Smooth muscle cell (in vitro differentiated cells): Measurements from ENCODE around the gene UVRAG. TPM values are rescaled to one million over a fixed set of nuclear protein-coding genes. Genes with fewer than 3 reads are reported as not detected.

Experiments used
- DNase-seq: peaks from one replicate; lab custom pipeline; 2025; ENCODE audit not compliant: unreplicated experiment; lab: John Stamatoyannopoulos, UW
- H2AFZ ChIP-seq: fragments of 200-600 bp; sonication (generic); 2 replicates; pipeline ENCODE4 v1.6.0; 2016; ENCODE audit warnings: antibody characterized with exemption, low read depth, mild to moderate bottlenecking
- H3F3A ChIP-seq: fragments of 200-600 bp; sonication (generic); 2 replicates; pipeline ENCODE4 v1.6.0; 2017; ENCODE audit warnings: antibody characterized with exemption, low read depth
- H3K27ac ChIP-seq: fragments of 200-600 bp; sonication (generic); 2 replicates; pipeline ENCODE4 v1.5.1; 2016; ENCODE audit warnings: low read depth, mild to moderate bottlenecking
- H3K27me3 ChIP-seq: fragments of 200-600 bp; sonication (generic); 2 replicates; pipeline ENCODE4 v1.6.1; 2016; ENCODE audit warnings: low read depth, mild to moderate bottlenecking
- H3K36me3 ChIP-seq: fragments of 200-600 bp; sonication (generic); 2 replicates; pipeline ENCODE4 v1.5.1; 2016; ENCODE audit warnings: low read depth
- H3K4me1 ChIP-seq: fragments of 200-600 bp; sonication (generic); 2 replicates; pipeline ENCODE4 v1.5.1; 2016; ENCODE audit warnings: low read depth
- H3K4me2 ChIP-seq: fragments of 200-600 bp; sonication (generic); 2 replicates; pipeline ENCODE4 v1.6.0; 2016; ENCODE audit warnings: mild to moderate bottlenecking
- H3K4me3 ChIP-seq: fragments of 200-600 bp; sonication (generic); 2 replicates; pipeline ENCODE4 v1.5.1; 2016; ENCODE audit warnings: mild to moderate bottlenecking
- H3K79me2 ChIP-seq: fragments of 200-600 bp; sonication (generic); 2 replicates; pipeline ENCODE4 v1.6.0; 2016; ENCODE audit warnings: low read depth, mild to moderate bottlenecking
- H3K9ac ChIP-seq: fragments of 200-600 bp; sonication (generic); 2 replicates; pipeline ENCODE4 v1.6.0; 2016; ENCODE audit warnings: low read depth
- H3K9me3 ChIP-seq: fragments of 200-600 bp; sonication (generic); replicated peaks from 2 replicates; pipeline ENCODE4 v1.5.1; 2016; ENCODE audit warnings: low read depth
- H4K20me1 ChIP-seq: fragments of 200-600 bp; sonication (generic); 2 replicates; pipeline ENCODE4 v1.6.0; 2016; ENCODE audit warnings: low read depth
- CTCF ChIP-seq: fragments of 200-600 bp; sonication (generic); IDR thresholded peaks from 2 replicates; pipeline ENCODE4 v1.5.1; 2017; ENCODE audit warnings: borderline replicate concordance, mild to moderate bottlenecking, antibody characterized with exemption; ENCODE audit not compliant: insufficient read depth, poor library complexity, severe bottlenecking
- WGBS: methylation state at CpG from one replicate; pipeline ENCODE4 v1.1.7; 2016; ENCODE audit warnings: low lambda C conversion rate; 5-methylcytosine and 5-hydroxymethylcytosine counted together
- polyA plus RNA-seq: library from polyadenylated mRNA; unstranded; fragments of >200 nt; fragmentation: Nextera tagmentation; extraction: Ambion mirVana; gene quantifications from 2 replicates; pipeline ENCODE4 v1.2.1, GENCODE V29; 2016
- total RNA-seq: library from RNA; depleted of rRNA; stranded (reverse); fragments of >200 nt; gene quantifications from 2 replicates; pipeline ENCODE4 v1.2.3, GENCODE V29; 2014

The UVRAG gene
- total and polyA plus RNA-seq, 2 experiments from 2014 or later: 12.9 to 20.2 TPM

DNA sequence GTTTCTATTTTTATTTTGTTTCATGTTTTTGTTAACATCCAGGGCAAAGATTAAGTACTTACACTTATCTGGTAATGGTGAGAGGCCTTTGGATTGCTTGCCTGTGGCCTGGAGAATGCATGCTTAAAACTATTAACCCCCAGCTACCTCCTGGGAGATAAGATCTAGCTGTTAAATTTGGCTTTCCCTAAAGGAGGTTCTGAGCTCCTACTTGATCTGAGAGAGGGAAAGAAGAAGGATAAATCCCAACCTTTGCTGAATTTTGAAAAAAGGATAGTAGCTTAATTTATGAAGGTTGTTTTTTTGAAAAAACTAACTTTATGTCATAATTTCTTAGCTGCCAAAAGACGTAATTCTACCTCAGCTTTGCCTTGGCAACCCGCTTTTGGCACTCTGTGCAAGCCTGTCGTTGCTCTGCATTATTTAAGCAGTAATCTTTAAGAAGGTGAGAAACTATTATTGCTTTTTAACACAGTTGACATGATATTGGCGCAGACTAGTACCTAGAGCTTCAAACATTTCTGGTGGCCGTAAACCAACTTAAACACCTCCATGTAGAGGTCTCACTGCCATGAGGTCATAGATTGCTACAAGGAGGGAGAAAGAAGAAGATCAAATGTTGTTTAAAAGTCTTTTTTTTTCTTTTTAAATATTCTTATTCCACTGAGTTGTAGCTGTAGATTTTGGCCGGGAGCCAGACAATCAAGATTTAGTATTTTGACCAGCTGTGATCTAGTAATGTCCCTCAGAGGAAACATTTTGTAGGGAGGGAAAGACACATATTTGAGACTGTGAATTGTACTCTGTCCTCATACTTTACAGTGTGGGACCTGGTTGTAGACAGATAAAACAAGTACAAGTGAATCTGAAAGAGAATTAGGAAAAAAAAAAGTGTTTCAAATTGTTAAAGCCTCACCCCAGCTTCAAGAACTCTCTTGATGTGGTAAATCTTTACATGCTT lies 316.9 kb downstream of the UVRAG start:
- DNase-seq: no peak
- Histone ChIP-seq H3K27me3 (no peaks in the 10 kb centered on the region), H3K9me3 (no peaks in the 10 kb centered on the region), H4K20me1 (peaks cover 17% of the 10 kb centered on the region), H3K4me2 (peak overlapping the region; percentile 39), H3K36me3 (no peaks in the 10 kb centered on the region), H3K4me3 (no peak overlapping the region), H3F3A (no peaks in the 10 kb centered on the region), H3K27ac (no peak overlapping the region), H3K9ac (no peak overlapping the region), H3K4me1 (peaks cover 4% of the 10 kb centered on the region), H2AFZ (no peak overlapping the region), H3K79me2 (no peaks in the 10 kb centered on the region)
- 84% methylated on average over 6 of the region's 6 CpGs for WGBS
- no peak for TF ChIP-seq CTCF

DNA sequence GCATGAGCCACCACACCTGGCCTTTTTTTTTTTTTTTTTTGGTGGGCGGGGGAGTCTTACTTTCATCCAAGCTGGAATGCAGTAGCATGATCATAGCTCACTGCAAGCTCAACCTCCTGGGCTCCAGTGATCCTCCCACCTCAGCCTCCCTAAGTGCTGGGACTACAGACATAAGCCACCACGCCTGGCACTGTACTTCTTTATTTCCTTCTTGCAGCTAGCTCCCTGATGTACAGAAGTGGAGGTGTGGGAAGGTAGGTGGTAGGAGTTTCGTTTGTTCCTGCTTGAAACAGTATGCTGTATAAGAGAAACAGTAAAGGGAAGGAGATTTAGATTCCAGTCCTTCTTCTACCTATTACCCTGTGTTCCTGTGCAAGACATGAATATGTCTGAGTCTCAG lies 319.2 kb downstream of the UVRAG start:
- no peak overlapping the region for H3K4me3 ChIP-seq
- H3K27ac ChIP-seq: no peak overlapping the region
- no peak overlapping the region for H3K4me2 ChIP-seq
- H3K9me3 ChIP-seq: no peaks in the 10 kb centered on the region
- peaks cover 4% of the 10 kb centered on the region for H3K4me1 ChIP-seq
- no peak for TF ChIP-seq CTCF
- no peaks in the 10 kb centered on the region for H3K79me2 ChIP-seq
- WGBS: 95% methylated on average over 3 of the region's 3 CpGs
- H2AFZ ChIP-seq: no peak overlapping the region
- H3K27me3 ChIP-seq: no peaks in the 10 kb centered on the region
- DNase-seq: no peak
- no peak overlapping the region for H3K9ac ChIP-seq
- peaks cover 17% of the 10 kb centered on the region for H4K20me1 ChIP-seq
- no peaks in the 10 kb centered on the region for H3F3A ChIP-seq
- H3K36me3 ChIP-seq: no peaks in the 10 kb centered on the region

DNA sequence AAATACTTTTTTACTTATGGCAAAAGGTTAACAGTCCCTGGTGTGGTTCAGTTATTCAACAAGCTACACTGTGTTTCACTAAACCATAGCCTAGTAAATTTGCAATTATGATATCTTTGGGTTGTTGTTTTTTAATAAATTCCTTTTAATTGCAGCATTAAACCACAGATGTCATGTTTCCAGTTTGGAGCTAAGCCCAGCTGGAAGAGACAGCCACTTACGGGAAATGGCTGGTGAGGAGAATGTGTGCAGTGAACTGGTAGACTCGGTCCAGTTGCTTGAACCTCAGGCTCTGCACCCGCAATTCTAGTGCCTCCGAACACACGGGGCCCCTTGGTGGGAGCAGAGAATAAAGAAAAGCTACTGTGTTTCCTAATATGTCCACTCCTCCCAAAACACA lies 320.5 kb downstream of the UVRAG start:
- Histone ChIP-seq H3F3A (no peaks in the 10 kb centered on the region), H3K79me2 (no peaks in the 10 kb centered on the region), H3K4me3 (no peak overlapping the region), H3K27ac (no peak overlapping the region), H3K4me1 (peaks cover 4% of the 10 kb centered on the region), H3K9me3 (no peaks in the 10 kb centered on the region), H3K9ac (no peak overlapping the region), H3K4me2 (no peak overlapping the region), H3K36me3 (no peaks in the 10 kb centered on the region), H4K20me1 (peaks cover 17% of the 10 kb centered on the region), H2AFZ (no peak overlapping the region), H3K27me3 (no peaks in the 10 kb centered on the region)
- 90% methylated on average over 5 of the region's 5 CpGs for WGBS
- DNase-seq: no peak
- TF ChIP-seq CTCF: no peak
